Activated CD8-positive, alpha-beta memory T cell treated with anti-CD3 and anti-CD28 coated beads for 1 hour (primary cell): ENCODE data around the gene RBM43.

Experiments
- DNase-seq, 2 donors: peaks; one replicate each; pipeline ENCODE4 v3.0.0-alpha.2; 2020; ENCODE audit warnings: low read depth in 1 of 2; ENCODE audit errors: extremely low read depth in 1 of 2

RBM43 gene

GRCh38 chr2:151230627-151231140, 31.0 kb downstream of the RBM43 start:
- DNase-seq: no peak

DNA sequence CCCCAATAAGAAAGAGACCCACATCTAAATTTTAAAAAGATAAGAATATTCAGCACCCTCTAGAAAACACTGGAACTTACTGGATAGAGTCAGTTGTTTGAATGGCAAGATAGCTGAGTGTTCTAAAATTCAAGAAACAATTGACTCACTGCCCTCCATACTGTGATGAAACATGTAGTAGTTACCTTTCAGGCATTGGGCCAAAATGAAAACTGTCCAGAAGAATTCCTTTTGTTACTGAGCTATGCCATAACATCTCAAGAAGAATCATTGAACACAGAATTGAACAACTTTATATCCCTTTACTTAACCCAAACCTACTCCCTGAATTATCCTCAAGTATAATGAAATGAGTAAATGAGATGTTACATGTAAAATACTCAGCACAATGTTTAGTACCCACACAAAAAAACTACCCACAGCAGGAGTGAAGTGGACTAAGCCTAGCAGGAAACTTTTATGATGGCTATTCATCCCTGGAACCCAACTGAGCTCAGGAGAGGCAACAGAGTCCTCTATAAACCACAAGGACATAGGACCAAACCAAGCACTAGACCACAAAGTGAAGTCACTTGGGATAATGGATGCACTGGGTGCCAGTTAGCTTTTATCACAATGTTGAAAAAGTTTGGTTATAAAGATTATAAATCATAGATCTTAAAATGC, 32.7 kb downstream of the RBM43 start:
- no peak for DNase-seq

GRCh38 chr2:151217343-151217742, 44.3 kb downstream of the RBM43 start:
- no peak for DNase-seq

DNA sequence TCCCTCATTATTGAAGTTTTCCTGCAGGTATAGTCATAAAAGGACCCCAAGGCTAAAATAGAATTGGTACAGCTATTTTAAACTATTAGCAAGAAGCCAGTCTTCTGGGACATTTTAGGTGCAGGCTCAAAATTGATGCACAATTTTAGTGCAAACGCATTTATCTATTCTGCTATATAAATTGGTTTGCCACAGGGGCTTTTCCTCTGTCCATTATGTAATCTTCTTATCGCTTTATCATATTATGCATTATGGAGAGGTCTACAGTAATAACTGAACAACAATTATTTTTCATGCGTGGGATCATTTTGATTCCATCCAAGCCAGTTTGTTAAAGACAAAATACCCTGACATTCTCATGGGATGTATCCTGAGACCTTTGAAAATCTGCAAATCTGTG, 54.6 kb downstream of the RBM43 start:
- no peak for DNase-seq

- no peak for DNase-seq
These were observed 55.2 kb downstream of the RBM43 start for GRCh38 chr2:151206446-151206968.

DNA sequence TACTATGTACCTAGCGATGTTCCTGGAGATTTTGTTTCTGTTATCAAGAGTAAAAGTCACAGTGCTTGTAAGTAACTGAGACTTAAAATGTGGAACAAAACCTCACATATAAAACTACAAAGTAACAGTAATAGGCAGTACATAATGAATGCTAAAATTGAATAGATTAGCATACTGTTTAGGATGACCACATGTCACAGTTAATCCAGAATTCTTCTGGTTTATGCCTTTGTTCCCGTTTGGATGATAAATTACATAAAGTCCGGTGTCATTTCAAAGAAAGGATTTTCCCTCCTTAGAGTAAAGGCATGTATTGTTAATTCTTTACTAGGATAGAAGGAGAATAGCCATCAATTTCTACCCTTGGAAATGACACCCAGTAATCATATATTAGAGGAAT, 56.1 kb downstream of the RBM43 start:
- no peak for DNase-seq

- DNase-seq: no peak
These were observed 56.9 kb downstream of the RBM43 start for GRCh38 chr2:151204756-151205155.

- DNase-seq: no peak
These were observed 60.8 kb downstream of the RBM43 start for GRCh38 chr2:151200844-151201243.

GRCh38 chr2:151200277-151200676, 61.4 kb downstream of the RBM43 start:
- no peak for DNase-seq

GRCh38 chr2:151198645-151199044, 63.0 kb downstream of the RBM43 start:
- DNase-seq: no peak
